Heart left ventricle (tissue), 13 donors: ENCODE data around the gene ZC2HC1C.

Experiments
- POLR2A ChIP-seq, 2 donors: fragments of 450-650 bp; IDR thresholded peaks; one replicate each; pipeline ENCODE4 v1.6.1; 2017; ENCODE audit warnings: antibody characterized with exemption in 2 of 2, mild to moderate bottlenecking in 2 of 2, moderate library complexity in 2 of 2
- TF ChIP-seq, protein P1 (sequence below), 12 donors: fragments of 200-600 bp; sonication (generic) in 4 of 12; IDR thresholded peaks; one replicate each; pipeline versions ENCODE4 v1.5.0 to v1.8.0; 2018 to 2022; ENCODE audit warnings: antibody characterized with exemption in 12 of 12, mild to moderate bottlenecking in 5 of 12
- donor health status: ischemic (EF 13 %, LVEDD 7.1; RV severe dilation, severe dysfunction).
- donor health status: DM: no; HTN: yes; CAD: no.
- donor health status: DM: no; HTN: no; CAD: no.
- donor health status: ischemic (EF 25% LVEDD 6.9; RV normal size, moderate dysfunction).
- donor health status: ischemic (EF 25% LVEDD 5.7; RV mildly dilated, moderate dysfunction).
- donor health status: ischemic (EF 35%, LVEDD 5.7; RV mildly dilated, moderate dysfunction).
- donor health status: nonischemic (EF 11% LVEDD 7.7; RV severe dilation, severe dysfunction).
- donor health status: DM: yes; HTN: yes; CAD: no.
- donor health status: PGD.
- donor health status: ischemic (EF 29% LVEDD 5.4; RV normal size, mild dysfunction).
- donor health status: nonischemic (EF 23%, LVEDD 6.1; RV moderate dilation, normal function).

DNA sequence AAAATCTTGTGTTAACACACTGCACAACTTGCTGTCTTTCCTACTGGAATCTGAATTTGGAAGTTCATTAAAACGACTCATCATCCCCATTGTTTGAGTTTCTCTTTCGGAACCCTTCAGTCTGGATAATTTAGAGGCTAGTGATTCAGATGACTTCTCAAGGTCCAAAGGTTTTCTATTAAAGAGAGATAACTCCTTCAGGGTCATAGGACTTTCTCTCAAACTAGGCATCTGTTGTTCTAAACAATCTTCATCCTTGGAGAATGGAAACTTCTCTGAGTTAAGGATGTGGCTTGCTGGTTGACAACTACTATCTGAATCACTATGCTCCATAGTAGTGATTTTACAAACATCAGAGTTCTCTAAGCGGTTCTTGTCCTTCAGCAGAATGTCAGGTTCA lies 22.5 kb upstream of the ZC2HC1C start:
- TF ChIP-seq, protein P1, sequence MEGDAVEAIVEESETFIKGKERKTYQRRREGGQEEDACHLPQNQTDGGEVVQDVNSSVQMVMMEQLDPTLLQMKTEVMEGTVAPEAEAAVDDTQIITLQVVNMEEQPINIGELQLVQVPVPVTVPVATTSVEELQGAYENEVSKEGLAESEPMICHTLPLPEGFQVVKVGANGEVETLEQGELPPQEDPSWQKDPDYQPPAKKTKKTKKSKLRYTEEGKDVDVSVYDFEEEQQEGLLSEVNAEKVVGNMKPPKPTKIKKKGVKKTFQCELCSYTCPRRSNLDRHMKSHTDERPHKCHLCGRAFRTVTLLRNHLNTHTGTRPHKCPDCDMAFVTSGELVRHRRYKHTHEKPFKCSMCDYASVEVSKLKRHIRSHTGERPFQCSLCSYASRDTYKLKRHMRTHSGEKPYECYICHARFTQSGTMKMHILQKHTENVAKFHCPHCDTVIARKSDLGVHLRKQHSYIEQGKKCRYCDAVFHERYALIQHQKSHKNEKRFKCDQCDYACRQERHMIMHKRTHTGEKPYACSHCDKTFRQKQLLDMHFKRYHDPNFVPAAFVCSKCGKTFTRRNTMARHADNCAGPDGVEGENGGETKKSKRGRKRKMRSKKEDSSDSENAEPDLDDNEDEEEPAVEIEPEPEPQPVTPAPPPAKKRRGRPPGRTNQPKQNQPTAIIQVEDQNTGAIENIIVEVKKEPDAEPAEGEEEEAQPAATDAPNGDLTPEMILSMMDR (IDR thresholded peaks at IDR 0.05) = no peak
- no peak for TF ChIP-seq POLR2A (IDR thresholded peaks at IDR 0.05)
